H9 (cell line): Measurements from ENCODE around the gene BAG2. TPM values are rescaled to one million over a fixed set of nuclear protein-coding genes. Genes with fewer than 3 reads are reported as not detected.
A peak's percentile ranks its signal among the peaks of the same experiment; 100 is the strongest.

Experiments
- DNase-seq: peaks from one replicate; pipeline ENCODE4 v3.0.0-alpha.2; 2017
- H2AFZ ChIP-seq: one replicate; pipeline ENCODE4 v1.6.1; 2013; ENCODE audit warnings: mild to moderate bottlenecking, low read length, control low read depth, moderate library complexity
- H2AK5ac ChIP-seq: 2 replicates; pipeline ENCODE4 v1.6.1; 2013; ENCODE audit warnings: low read length, control low read depth, mixed read lengths; ENCODE audit not compliant: insufficient read length
- H2BK120ac ChIP-seq: one replicate; pipeline ENCODE4 v1.6.1; 2013; ENCODE audit warnings: low read depth, mild to moderate bottlenecking, low read length, control low read depth, inconsistent platforms; ENCODE audit not compliant: poor library complexity, severe bottlenecking
- H2BK12ac ChIP-seq: 2 replicates; pipeline ENCODE4 v1.6.1; 2013; ENCODE audit warnings: low read length, control low read depth, mixed read lengths, low read depth; ENCODE audit not compliant: insufficient read length
- H2BK15ac ChIP-seq: 2 replicates; pipeline ENCODE4 v1.6.1; 2013; ENCODE audit warnings: low read depth, low read length, control low read depth
- H2BK20ac ChIP-seq: one replicate; pipeline ENCODE4 v1.6.1; 2013; ENCODE audit warnings: low read depth, mild to moderate bottlenecking, low read length, control low read depth, inconsistent platforms; ENCODE audit not compliant: poor library complexity, severe bottlenecking
- H2BK5ac ChIP-seq: 2 replicates; pipeline ENCODE4 v1.6.1; 2013; ENCODE audit warnings: low read length, control low read depth, mixed read lengths; ENCODE audit not compliant: insufficient read length
- H3K14ac ChIP-seq: 2 replicates; pipeline ENCODE4 v1.6.1; 2013; ENCODE audit warnings: low read length, control low read depth; ENCODE audit not compliant: insufficient read depth
- H3K18ac ChIP-seq: 2 replicates; pipeline ENCODE4 v1.6.1; 2013; ENCODE audit warnings: low read depth, mild to moderate bottlenecking, mixed read lengths, low read length, control low read depth; ENCODE audit not compliant: insufficient read length
- H3K23ac ChIP-seq: 2 replicates; pipeline ENCODE4 v1.6.1; 2013; ENCODE audit warnings: low read length, control low read depth, mixed read lengths, low read depth; ENCODE audit not compliant: insufficient read length
- H3K23me2 ChIP-seq: 2 replicates; pipeline ENCODE4 v1.6.1; 2013; ENCODE audit warnings: low read depth, mild to moderate bottlenecking, mixed read lengths, low read length, control low read depth; ENCODE audit not compliant: insufficient read length, poor library complexity, severe bottlenecking
- H3K27ac ChIP-seq: 2 replicates; pipeline ENCODE4 v1.5.1; 2013; ENCODE audit warnings: low read length, control low read depth, mixed read lengths, low read depth; ENCODE audit not compliant: insufficient read length
- H3K27me3 ChIP-seq: 2 replicates; pipeline ENCODE4 v1.6.1; 2013; ENCODE audit warnings: low read length, control low read depth, inconsistent platforms; ENCODE audit not compliant: insufficient read depth
- H3K4ac ChIP-seq: 2 replicates; pipeline ENCODE4 v1.6.1; 2013; ENCODE audit warnings: low read depth, mild to moderate bottlenecking, control low read depth, inconsistent platforms, low read length, moderate library complexity
- H3K4me1 ChIP-seq: 2 replicates; pipeline ENCODE4 v1.6.1; 2013; ENCODE audit warnings: low read length, control low read depth, inconsistent platforms; ENCODE audit not compliant: insufficient read depth
- H3K4me2 ChIP-seq: 2 replicates; pipeline ENCODE4 v1.6.1; 2013; ENCODE audit warnings: low read length, control low read depth, mixed read lengths; ENCODE audit not compliant: insufficient read length, insufficient read depth
- H3K56ac ChIP-seq: 2 replicates; pipeline ENCODE4 v1.6.1; 2013; ENCODE audit warnings: low read depth, mild to moderate bottlenecking, mixed read lengths, low read length, control low read depth; ENCODE audit not compliant: insufficient read length
- H3K79me1 ChIP-seq: 2 replicates; pipeline ENCODE4 v1.6.1; 2013; ENCODE audit warnings: low read depth, mild to moderate bottlenecking, moderate library complexity, low read length, control low read depth, inconsistent platforms; ENCODE audit not compliant: insufficient read depth, poor library complexity, severe bottlenecking
- H3K79me2 ChIP-seq: 2 replicates; pipeline ENCODE4 v1.6.1; 2013; ENCODE audit warnings: low read length, control low read depth, inconsistent platforms; ENCODE audit not compliant: insufficient read depth
- H3K9ac ChIP-seq: 2 replicates; pipeline ENCODE4 v1.6.1; 2013; ENCODE audit warnings: low read length, control low read depth, mixed read lengths; ENCODE audit not compliant: insufficient read length; ENCODE audit errors: extremely low read depth
- H3K9me3 ChIP-seq: one replicate; pipeline ENCODE4 v1.6.1; 2013; ENCODE audit warnings: low read depth, low read length, inconsistent platforms; ENCODE audit not compliant: control insufficient read depth
- H3T11ph ChIP-seq: one replicate; pipeline ENCODE4 v1.6.1; 2013; ENCODE audit warnings: mild to moderate bottlenecking, low read length, control low read depth, inconsistent platforms
- H4K20me1 ChIP-seq: one replicate; pipeline ENCODE4 v1.6.1; 2013; ENCODE audit not compliant: control insufficient read depth, insufficient read length, insufficient read depth
- H4K5ac ChIP-seq: 2 replicates; pipeline ENCODE4 v1.6.1; 2013; ENCODE audit warnings: low read depth, mild to moderate bottlenecking, mixed read lengths, low read length, control low read depth; ENCODE audit not compliant: insufficient read length
- H4K8ac ChIP-seq: replicated peaks from 2 replicates; pipeline ENCODE4 v1.6.1; 2013; ENCODE audit warnings: low read length, control low read depth, mixed read lengths, low read depth; ENCODE audit not compliant: insufficient read length
- H4K91ac ChIP-seq: 2 replicates; pipeline ENCODE4 v1.6.1; 2013; ENCODE audit warnings: low read depth, mild to moderate bottlenecking, moderate library complexity, mixed read lengths, low read length, control low read depth; ENCODE audit not compliant: insufficient read length
- H3K27ac Mint-ChIP-seq, 3 experiments: 2 replicates in 2 of 3; 3 replicates in 1 of 3; pipeline ENCODE4 v1.8.0; 2020 to 2021; ENCODE audit warnings: mixed read lengths in 3 of 3, mild to moderate bottlenecking in 1 of 3, moderate library complexity in 1 of 3
- H3K27me3 Mint-ChIP-seq: 2 replicates; pipeline ENCODE4 v1.8.0; 2021; ENCODE audit warnings: low read depth, mild to moderate bottlenecking, moderate library complexity, mixed read lengths
- H3K36me3 Mint-ChIP-seq, 3 experiments: 2 replicates in 2 of 3; 3 replicates in 1 of 3; pipeline ENCODE4 v1.8.0; 2020 to 2021; ENCODE audit warnings: low read depth in 3 of 3, mixed read lengths in 3 of 3; ENCODE audit not compliant: insufficient read depth in 1 of 3
- H3K4me1 Mint-ChIP-seq, 2 experiments: 2 replicates each; pipeline ENCODE4 v1.8.0; 2020; ENCODE audit warnings: mixed read lengths in 2 of 2
- H3K4me3 Mint-ChIP-seq, 2 experiments: 2 replicates in 1 of 2; 3 replicates in 1 of 2; pipeline ENCODE4 v1.8.0; 2020 to 2021; ENCODE audit warnings: mild to moderate bottlenecking in 2 of 2, mixed read lengths in 2 of 2, moderate library complexity in 1 of 2
- H3K9me3 Mint-ChIP-seq, 2 experiments: 2 replicates in 1 of 2; 3 replicates in 1 of 2; pipeline ENCODE4 v1.8.0; 2020; ENCODE audit warnings: mild to moderate bottlenecking in 2 of 2, mixed read lengths in 2 of 2, moderate library complexity in 1 of 2
- CTCF ChIP-seq: fragments of 200-600 bp; sonication (generic); conservative IDR thresholded peaks from 3 replicates; pipeline ENCODE4 v1.8.0; 2021; ENCODE audit warnings: antibody characterized with exemption, mild to moderate bottlenecking
- WGBS: extraction: QIAGEN DNeasy Blood & Tissue Kit; methylation state at CpG from one replicate; pipeline ENCODE4 v1.1.7; 2013; ENCODE audit warnings: missing lambda C conversion rate, low lambda C conversion rate, mixed read lengths; ENCODE audit not compliant: insufficient read length; ENCODE audit errors: extremely low coverage; 5-methylcytosine and 5-hydroxymethylcytosine counted together
- total RNA-seq: library from RNA; stranded (reverse); gene quantifications from 2 replicates; pipeline ENCODE4 v1.2.1, GENCODE V29; 2021

The BAG2 gene
- total RNA-seq, 1 experiment from 2014 or later = 8.4 TPM

- peaks cover 8 to 36% (median 11%) of the 10 kb centered on the region in 3 experiments for H3K36me3 Mint-ChIP-seq
- Histone ChIP-seq H3K23ac (no peak overlapping the region), H3K9me3 (no peaks in the 10 kb centered on the region), H3K79me1 (peaks cover 14% of the 10 kb centered on the region), H2BK12ac (no peak overlapping the region), H3K4me2 (no peak overlapping the region), H3K27me3 (no peaks in the 10 kb centered on the region), H3K4me1 (no peaks in the 10 kb centered on the region; the same call in 1 of the 2 replicates), H4K91ac (no peak overlapping the region), H3K9ac (no peak overlapping the region), H4K8ac (no peak overlapping the region), H3K27ac (no peak overlapping the region), H2BK20ac (no peak overlapping the region), H3T11ph (no peak overlapping the region), H2BK15ac (no peak overlapping the region), H3K23me2 (no peaks in the 10 kb centered on the region), H3K56ac (no peak overlapping the region), H3K79me2 (peaks cover 13% of the 10 kb centered on the region; the same call in 1 of the 2 replicates), H2BK5ac (no peak overlapping the region), H3K18ac (no peak overlapping the region), H2AFZ (no peak overlapping the region), H4K5ac (no peak overlapping the region), H3K4ac (no peak overlapping the region), H2BK120ac (no peak overlapping the region), H4K20me1 (no peaks in the 10 kb centered on the region), H3K14ac (no peak overlapping the region), H2AK5ac (no peak overlapping the region)
- H3K4me1 Mint-ChIP-seq = peaks cover 44 to 45% of the 10 kb centered on the region in 2 experiments
- no peaks in the 10 kb centered on the region for H3K27me3 Mint-ChIP-seq
- DNase-seq = no peak
- no CpG with 5 or more reads among the region's 7 CpGs for WGBS
- peaks cover 4 to 16% of the 10 kb centered on the region in 2 experiments; a peak in 3 of 5 replicates for H3K9me3 Mint-ChIP-seq
- TF ChIP-seq CTCF = peak; percentile 40; the same call in 2 of the 3 replicates
- H3K27ac Mint-ChIP-seq = no peak overlapping the region
- no peak overlapping the region; a peak in 1 of 5 replicates for H3K4me3 Mint-ChIP-seq
Observed at GRCh38 chr6:57216235-57217101, 44.3 kb downstream of the BAG2 start.
